HL-60 (cell line): ENCODE data around the gene COMMD10.

Source experiments
- DNase-seq, 2 experiments: peaks; one replicate each; pipeline ENCODE4 v3.0.0-alpha.2; 2010 to 2020; ENCODE audit warnings: low read depth in 1 of 2, low spot score in 1 of 2
- H3K27ac ChIP-seq: fragments of 250-450 bp; sonication (Bioruptor Pico); replicated peaks from 2 replicates; pipeline ENCODE4 v1.5.1; 2020; ENCODE audit warnings: mild to moderate bottlenecking, moderate library complexity
- H3K27me3 ChIP-seq: fragments of 250-450 bp; sonication (Bioruptor Pico); 2 replicates; pipeline ENCODE4 v1.5.1; 2021; ENCODE audit warnings: mild to moderate bottlenecking, moderate library complexity; ENCODE audit not compliant: insufficient read depth, poor library complexity, severe bottlenecking
- H3K4me3 ChIP-seq: replicated peaks from 2 replicates; pipeline ENCODE4 v1.5.1; 2011; ENCODE audit warnings: mild to moderate bottlenecking, control low read depth, low read length; ENCODE audit not compliant: insufficient read depth
- GABPA ChIP-seq: IDR thresholded peaks from 2 replicates; pipeline ENCODE4 v1.6.1; 2012; ENCODE audit warnings: low read depth
- POLR2AphosphoS5 ChIP-seq: IDR thresholded peaks from 2 replicates; pipeline ENCODE4 v1.6.1; 2012; ENCODE audit warnings: low read depth
- SPI1 ChIP-seq: IDR thresholded peaks from 2 replicates; pipeline ENCODE4 v1.6.1; 2012; ENCODE audit warnings: low read depth, mild to moderate bottlenecking, borderline replicate concordance
- TF ChIP-seq, protein P1 (sequence below): IDR thresholded peaks from 2 replicates; pipeline ENCODE4 v1.6.1; 2012; ENCODE audit warnings: low read depth; ENCODE audit not compliant: insufficient replicate concordance
- TF ChIP-seq, protein P2 (sequence below): IDR thresholded peaks from one replicate; pipeline ENCODE4 v1.5.1; 2011; ENCODE audit warnings: low read length, control low read depth, inconsistent platforms; ENCODE audit not compliant: insufficient read depth

Gene COMMD10

DNA sequence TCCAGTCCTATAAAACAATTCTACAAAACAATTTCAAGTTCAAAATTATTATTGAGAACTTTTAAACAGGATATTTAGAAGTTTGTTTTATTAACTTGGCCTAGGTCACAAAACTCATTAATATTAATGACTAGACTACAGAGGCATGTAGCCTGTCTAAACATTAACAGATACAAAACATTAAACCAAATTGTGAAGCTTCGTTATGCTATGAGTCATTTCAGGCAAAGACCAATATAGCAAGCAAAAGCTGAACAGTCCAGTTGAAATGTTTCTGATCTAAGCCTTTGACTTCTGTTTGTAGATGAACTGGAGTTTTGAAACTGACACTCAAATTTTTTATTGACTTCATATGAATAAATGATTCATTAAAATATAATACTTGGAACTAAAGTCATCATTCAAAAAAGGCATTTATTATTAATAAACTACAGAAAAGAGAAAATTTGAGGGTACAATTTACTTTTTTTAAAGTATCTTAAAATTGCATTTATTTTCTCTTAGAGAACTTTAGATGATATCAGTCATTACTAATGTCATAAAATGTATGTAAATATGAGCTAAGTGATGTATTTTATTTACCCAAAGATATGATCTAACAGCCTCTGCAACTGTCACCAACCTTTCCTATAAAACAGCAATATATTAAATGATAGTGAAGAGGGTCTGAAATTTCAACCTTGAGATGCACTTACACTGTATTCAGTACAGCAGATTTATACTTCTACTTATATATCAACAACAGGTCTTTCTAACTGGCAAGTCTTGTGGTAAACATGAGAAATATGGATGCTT is 188.8 kb downstream of the COMMD10 start:
- Histone ChIP-seq H3K4me3 (no peak overlapping the region), H3K27ac (no peak overlapping the region), H3K27me3 (no peaks in the 10 kb centered on the region)
- TF ChIP-seq, protein P1, sequence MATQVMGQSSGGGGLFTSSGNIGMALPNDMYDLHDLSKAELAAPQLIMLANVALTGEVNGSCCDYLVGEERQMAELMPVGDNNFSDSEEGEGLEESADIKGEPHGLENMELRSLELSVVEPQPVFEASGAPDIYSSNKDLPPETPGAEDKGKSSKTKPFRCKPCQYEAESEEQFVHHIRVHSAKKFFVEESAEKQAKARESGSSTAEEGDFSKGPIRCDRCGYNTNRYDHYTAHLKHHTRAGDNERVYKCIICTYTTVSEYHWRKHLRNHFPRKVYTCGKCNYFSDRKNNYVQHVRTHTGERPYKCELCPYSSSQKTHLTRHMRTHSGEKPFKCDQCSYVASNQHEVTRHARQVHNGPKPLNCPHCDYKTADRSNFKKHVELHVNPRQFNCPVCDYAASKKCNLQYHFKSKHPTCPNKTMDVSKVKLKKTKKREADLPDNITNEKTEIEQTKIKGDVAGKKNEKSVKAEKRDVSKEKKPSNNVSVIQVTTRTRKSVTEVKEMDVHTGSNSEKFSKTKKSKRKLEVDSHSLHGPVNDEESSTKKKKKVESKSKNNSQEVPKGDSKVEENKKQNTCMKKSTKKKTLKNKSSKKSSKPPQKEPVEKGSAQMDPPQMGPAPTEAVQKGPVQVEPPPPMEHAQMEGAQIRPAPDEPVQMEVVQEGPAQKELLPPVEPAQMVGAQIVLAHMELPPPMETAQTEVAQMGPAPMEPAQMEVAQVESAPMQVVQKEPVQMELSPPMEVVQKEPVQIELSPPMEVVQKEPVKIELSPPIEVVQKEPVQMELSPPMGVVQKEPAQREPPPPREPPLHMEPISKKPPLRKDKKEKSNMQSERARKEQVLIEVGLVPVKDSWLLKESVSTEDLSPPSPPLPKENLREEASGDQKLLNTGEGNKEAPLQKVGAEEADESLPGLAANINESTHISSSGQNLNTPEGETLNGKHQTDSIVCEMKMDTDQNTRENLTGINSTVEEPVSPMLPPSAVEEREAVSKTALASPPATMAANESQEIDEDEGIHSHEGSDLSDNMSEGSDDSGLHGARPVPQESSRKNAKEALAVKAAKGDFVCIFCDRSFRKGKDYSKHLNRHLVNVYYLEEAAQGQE = no peak
- TF ChIP-seq SPI1 = no peak
- no peak for TF ChIP-seq POLR2AphosphoS5
- TF ChIP-seq, protein P2, sequence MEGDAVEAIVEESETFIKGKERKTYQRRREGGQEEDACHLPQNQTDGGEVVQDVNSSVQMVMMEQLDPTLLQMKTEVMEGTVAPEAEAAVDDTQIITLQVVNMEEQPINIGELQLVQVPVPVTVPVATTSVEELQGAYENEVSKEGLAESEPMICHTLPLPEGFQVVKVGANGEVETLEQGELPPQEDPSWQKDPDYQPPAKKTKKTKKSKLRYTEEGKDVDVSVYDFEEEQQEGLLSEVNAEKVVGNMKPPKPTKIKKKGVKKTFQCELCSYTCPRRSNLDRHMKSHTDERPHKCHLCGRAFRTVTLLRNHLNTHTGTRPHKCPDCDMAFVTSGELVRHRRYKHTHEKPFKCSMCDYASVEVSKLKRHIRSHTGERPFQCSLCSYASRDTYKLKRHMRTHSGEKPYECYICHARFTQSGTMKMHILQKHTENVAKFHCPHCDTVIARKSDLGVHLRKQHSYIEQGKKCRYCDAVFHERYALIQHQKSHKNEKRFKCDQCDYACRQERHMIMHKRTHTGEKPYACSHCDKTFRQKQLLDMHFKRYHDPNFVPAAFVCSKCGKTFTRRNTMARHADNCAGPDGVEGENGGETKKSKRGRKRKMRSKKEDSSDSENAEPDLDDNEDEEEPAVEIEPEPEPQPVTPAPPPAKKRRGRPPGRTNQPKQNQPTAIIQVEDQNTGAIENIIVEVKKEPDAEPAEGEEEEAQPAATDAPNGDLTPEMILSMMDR = no peak
- TF ChIP-seq GABPA = no peak
- no peak for DNase-seq

DNA sequence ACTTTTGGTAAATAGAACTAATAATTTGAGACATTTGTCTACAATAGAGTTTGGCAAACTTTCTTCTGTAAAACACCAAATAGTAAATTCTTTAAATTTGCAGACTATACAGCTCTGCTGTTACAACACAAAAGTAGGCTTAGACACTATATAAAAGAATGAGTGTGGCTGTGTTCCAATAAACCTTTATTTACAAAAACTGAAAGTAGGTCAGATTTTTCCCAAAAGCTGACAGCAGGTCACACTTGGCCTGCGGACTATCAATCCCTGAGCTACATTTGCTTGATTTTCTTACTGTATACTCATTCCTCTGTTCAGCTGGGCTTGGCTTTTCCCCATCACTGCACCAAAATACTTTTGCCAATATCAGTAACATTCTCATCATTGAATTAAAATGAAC is 189.4 kb downstream of the COMMD10 start:
- no peak for DNase-seq
- no peak overlapping the region for H3K27ac ChIP-seq
- H3K4me3 ChIP-seq = no peak overlapping the region
- no peaks in the 10 kb centered on the region for H3K27me3 ChIP-seq
- TF ChIP-seq SPI1 = no peak
- TF ChIP-seq GABPA = no peak
- no peak for TF ChIP-seq POLR2AphosphoS5
- TF ChIP-seq, protein P2 = no peak
- TF ChIP-seq, protein P1 = no peak

DNA sequence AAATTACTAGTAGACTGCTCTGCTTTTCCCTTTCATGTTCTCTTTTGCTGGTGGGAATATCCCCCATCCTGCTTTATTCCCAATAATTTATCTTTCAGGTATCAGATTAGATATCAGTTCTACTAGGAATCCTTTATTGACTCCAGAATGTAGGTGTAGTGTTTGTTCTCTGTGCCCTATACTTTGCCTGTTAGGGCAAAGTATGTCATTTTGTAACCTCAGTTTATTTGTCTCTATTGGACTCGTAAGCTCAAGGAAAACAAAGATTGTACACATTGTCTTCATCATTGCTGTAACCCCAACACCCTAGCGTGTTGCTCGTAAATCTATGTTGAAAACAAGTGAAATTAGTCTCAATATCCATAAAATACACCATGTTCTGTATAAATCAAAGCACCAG is 190.5 kb downstream of the COMMD10 start:
- TF ChIP-seq GABPA (no peak), SPI1 (no peak), POLR2AphosphoS5 (no peak)
- TF ChIP-seq, protein P1 = no peak
- TF ChIP-seq, protein P2 = no peak
- no peak overlapping the region for H3K4me3 ChIP-seq
- no peaks in the 10 kb centered on the region for H3K27me3 ChIP-seq
- no peak overlapping the region for H3K27ac ChIP-seq
- DNase-seq = no peak
